ENCODE results near the gene STRN.
"Not testable (repeated sequence)": the region's sequence is repeated elsewhere in the genome, so short reads cannot be mapped to it uniquely, and the experiment has no call there.

Gene STRN

DNA sequence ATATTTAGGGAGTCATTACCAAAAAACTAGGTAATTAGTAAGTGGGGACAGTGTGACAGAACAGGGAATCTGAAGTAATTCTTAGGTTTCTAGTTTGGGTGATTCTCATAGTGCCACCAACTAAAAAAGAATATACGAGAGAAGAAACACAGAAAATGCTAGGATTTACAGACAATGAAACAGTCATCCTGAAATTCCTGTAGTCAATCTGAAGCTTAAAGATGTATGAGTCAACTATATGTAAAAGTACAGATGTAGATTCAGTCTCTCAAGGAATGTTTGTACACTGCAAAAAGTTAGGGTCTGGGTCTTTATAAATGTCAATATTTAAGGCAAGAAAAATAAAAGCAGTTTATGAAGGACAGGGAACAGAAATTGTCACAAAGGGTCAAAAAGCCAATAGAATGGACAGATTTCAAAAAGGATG, 107.0 kb downstream of the STRN start:
- Mint-ChIP-seq H3K4me3 (no peak overlapping the region), H3K36me3 (peaks cover 50% of the 10 kb centered on the region), H3K27me3 (no peaks in the 10 kb centered on the region), H3K4me1 (peaks cover 3% of the 10 kb centered on the region), H3K27ac (peak overlapping the region; percentile 3), H3K9me3 (peaks cover 3% of the 10 kb centered on the region)
- DNase-seq (ENCODE audit: low spot score in 2 of 2) (no peak), ATAC-seq (ENCODE audit: low read depth) (no peak)

DNA sequence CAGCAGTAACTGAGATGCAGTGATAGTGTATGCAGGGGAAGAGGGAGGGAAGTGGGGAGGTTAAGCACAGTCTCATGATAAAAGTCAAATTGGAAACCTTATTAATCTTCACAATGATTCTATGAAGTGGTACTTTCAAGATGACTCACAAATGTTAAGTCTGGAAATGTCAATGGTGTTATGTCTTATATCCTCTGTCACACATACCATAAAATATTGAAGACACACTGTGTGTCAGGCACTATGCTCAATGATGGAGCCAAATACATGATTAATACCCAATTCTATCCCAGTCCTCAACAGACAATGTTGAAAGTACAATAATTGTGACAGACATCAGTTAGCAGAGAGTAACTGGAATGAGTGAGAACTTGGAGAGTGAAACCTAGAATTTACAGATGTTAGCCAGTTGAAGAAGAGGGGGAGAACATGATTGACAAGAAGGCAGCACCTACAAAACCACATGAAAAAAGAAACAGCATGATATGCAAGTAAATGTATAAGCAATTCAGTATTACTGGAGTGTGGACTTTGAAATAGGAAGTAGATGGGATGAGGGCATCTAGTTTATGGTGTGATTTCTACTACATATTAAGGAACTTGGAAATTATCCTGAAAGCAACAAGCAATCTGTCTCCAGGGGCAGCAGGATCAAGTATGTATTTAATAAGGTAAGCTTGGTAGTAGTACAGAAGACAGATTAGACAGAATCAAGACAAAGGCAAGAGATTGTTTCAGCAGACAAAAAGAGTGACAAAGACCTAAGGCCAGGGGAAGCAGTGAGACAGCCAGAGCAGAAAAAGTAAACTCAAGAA, 107.6 kb downstream of the STRN start:
- H3K27me3 Mint-ChIP-seq = no peaks in the 10 kb centered on the region
- H3K36me3 Mint-ChIP-seq = peaks cover 51% of the 10 kb centered on the region
- no peak for ATAC-seq (ENCODE audit: low read depth)
- peak overlapping the region; percentile 3 for H3K27ac Mint-ChIP-seq
- DNase-seq (ENCODE audit: low spot score in 2 of 2) = no peak
- no peak overlapping the region for H3K4me3 Mint-ChIP-seq
- H3K4me1 Mint-ChIP-seq = peaks cover 3% of the 10 kb centered on the region
- peaks cover 3% of the 10 kb centered on the region for H3K9me3 Mint-ChIP-seq

GRCh38 chr2:36857713-36858112, 108.6 kb downstream of the STRN start:
- Mint-ChIP-seq H3K27me3 (no peaks in the 10 kb centered on the region), H3K4me3 (no peak overlapping the region), H3K9me3 (no peaks in the 10 kb centered on the region), H3K36me3 (peaks cover 42% of the 10 kb centered on the region), H3K4me1 (peaks cover 3% of the 10 kb centered on the region), H3K27ac (no peak overlapping the region)
- DNase-seq (ENCODE audit: low spot score in 2 of 2) = no peak
- no peak for ATAC-seq (ENCODE audit: low read depth)

- Mint-ChIP-seq H3K4me3 (no peak overlapping the region), H3K27ac (no peak overlapping the region), H3K9me3 (no peaks in the 10 kb centered on the region), H3K4me1 (peaks cover 3% of the 10 kb centered on the region), H3K27me3 (no peaks in the 10 kb centered on the region), H3K36me3 (peaks cover 42% of the 10 kb centered on the region)
- no peak for DNase-seq (ENCODE audit: low spot score in 2 of 2)
- no peak for ATAC-seq (ENCODE audit: low read depth)
Observed at GRCh38 chr2:36855429-36855828, 110.9 kb downstream of the STRN start.

- Mint-ChIP-seq H3K36me3 (peaks cover 43% of the 10 kb centered on the region), H3K9me3 (no peaks in the 10 kb centered on the region), H3K27me3 (no peaks in the 10 kb centered on the region), H3K4me3 (no peak overlapping the region), H3K27ac (peak overlapping the region; percentile 60), H3K4me1 (no peaks in the 10 kb centered on the region)
- DNase-seq (ENCODE audit: low spot score in 2 of 2) (no peak), ATAC-seq (ENCODE audit: low read depth) (no peak)
Observed at GRCh38 chr2:36854241-36854640, 112.1 kb downstream of the STRN start.

GRCh38 chr2:36849265-36849664, 117.1 kb downstream of the STRN start:
- no peak for ATAC-seq (ENCODE audit: low read depth)
- no peak for DNase-seq (ENCODE audit: low spot score in 2 of 2)
- no peaks in the 10 kb centered on the region for H3K9me3 Mint-ChIP-seq
- no peak overlapping the region for H3K27ac Mint-ChIP-seq
- no peaks in the 10 kb centered on the region for H3K4me1 Mint-ChIP-seq
- peaks cover 26% of the 10 kb centered on the region for H3K36me3 Mint-ChIP-seq
- H3K27me3 Mint-ChIP-seq = no peaks in the 10 kb centered on the region
- H3K4me3 Mint-ChIP-seq = no peak overlapping the region

DNA sequence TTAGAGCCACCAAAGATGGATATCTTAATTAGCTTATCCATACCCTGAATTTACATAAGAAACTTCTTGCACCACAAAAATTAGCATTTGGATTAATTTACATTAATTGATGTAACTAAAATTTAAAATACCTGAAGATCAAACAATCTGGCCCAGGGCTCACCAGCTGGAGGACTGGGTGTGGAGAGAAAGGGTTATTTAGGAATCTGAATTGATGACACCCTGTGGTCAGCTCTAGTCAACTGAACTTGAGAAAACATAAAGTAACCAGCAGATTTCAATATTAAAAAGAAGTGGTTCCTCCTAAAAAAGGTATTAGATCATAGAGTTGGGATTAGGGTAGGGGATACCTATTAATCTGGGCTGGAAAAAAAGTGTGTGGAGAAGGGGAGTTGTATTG, 122.5 kb downstream of the STRN start:
- Mint-ChIP-seq H3K27me3 (no peaks in the 10 kb centered on the region), H3K36me3 (peaks cover 10% of the 10 kb centered on the region), H3K27ac (no peak overlapping the region)

DNA sequence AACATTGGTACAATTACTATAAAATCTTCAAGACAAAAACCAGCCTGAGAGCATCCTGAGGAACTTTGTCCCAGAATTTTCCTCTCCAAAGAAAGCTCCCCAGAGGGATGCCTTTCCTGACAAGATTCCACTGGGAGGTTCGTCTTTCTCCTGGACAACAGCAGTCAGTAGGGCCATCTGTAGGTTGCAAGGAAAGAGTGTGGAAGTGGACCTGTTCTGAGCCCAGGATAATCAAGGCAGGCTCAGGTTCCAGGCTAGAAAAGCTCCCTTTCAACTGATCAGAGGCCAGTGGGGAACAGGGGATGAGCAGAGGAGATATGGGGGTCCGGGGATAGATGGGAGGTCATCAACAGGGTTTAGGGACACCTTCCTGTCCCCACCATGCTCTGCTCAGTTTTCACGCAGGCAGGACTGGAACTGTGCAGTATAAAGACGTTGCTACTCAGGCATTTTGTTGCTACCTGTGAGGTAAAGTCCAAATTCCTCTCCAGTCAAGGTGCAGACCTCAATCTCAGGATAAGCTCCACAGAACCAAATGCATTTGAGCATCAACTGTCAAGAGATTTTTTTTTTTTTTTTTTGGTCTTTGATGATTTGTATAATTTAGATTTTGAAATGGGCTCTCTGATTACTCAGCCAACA, 126.2 kb downstream of the STRN start:
- Mint-ChIP-seq H3K27me3 (no peaks in the 10 kb centered on the region), H3K4me3 (no peak overlapping the region), H3K4me1 (no peaks in the 10 kb centered on the region), H3K27ac (no peak overlapping the region), H3K9me3 (no peaks in the 10 kb centered on the region), H3K36me3 (peaks cover 4% of the 10 kb centered on the region)
- DNase-seq (ENCODE audit: low spot score in 2 of 2) (no peak), ATAC-seq (ENCODE audit: low read depth) (no peak)

More for the DNA sequence above, 122.5 kb downstream of the STRN start:
- no peaks in the 10 kb centered on the region for H3K9me3 Mint-ChIP-seq
- H3K4me1 Mint-ChIP-seq = no peaks in the 10 kb centered on the region
- H3K4me3 Mint-ChIP-seq = no peak overlapping the region
- no peak for ATAC-seq (ENCODE audit: low read depth)
- no peak for DNase-seq (ENCODE audit: low spot score in 2 of 2)

DNA sequence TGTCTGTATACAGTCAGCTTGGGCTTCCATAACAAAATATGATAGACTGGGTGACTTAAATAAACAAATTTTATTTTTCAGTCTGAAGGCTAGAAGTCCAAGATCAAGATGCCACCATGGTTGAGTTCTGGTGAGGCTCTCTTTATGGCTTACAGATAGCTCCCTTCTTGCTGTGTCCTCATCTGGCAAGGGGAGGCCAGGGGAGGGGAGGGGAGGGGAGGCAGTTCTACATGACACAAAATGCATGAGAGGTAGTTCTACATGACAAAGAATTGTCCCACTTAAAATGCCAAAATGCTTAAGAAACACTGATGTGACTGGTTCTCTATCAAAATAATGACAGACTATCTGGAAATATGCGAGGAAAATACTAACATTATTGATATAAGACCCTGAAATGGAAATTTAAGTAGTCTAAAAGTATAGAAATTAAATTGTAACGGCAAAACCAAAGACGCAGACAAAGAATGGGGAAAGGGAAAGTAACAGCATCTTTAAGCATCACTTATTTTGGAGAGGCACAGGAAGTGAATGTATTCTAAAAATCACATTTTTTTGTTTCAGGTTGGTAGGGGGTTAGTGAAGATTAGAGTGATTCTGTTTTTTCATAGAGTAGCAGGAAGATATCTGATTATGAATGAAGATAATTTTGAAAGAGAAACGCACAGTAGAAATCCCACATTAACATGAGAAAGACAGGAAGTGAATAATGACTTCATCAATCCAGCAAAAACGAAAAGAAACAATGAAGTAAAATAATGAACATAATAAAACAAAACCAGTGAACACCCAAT, 131.4 kb downstream of the STRN start:
- H3K27ac Mint-ChIP-seq = no peak overlapping the region
- no peaks in the 10 kb centered on the region for H3K4me1 Mint-ChIP-seq
- no peak overlapping the region for H3K4me3 Mint-ChIP-seq
- H3K27me3 Mint-ChIP-seq = no peaks in the 10 kb centered on the region
- H3K9me3 Mint-ChIP-seq = peaks cover 4% of the 10 kb centered on the region
- peaks cover 2% of the 10 kb centered on the region for H3K36me3 Mint-ChIP-seq
- DNase-seq (ENCODE audit: low spot score in 2 of 2) (no peak), ATAC-seq (ENCODE audit: low read depth) (no peak)

- DNase-seq (ENCODE audit: low spot score in 2 of 2) (no peak), ATAC-seq (ENCODE audit: low read depth) (no peak)
- Mint-ChIP-seq H3K4me1 (no peaks in the 10 kb centered on the region), H3K36me3 (peaks cover 2% of the 10 kb centered on the region), H3K4me3 (no peak overlapping the region), H3K9me3 (peaks cover 4% of the 10 kb centered on the region), H3K27me3 (no peaks in the 10 kb centered on the region), H3K27ac (no peak overlapping the region)
Observed at GRCh38 chr2:36834203-36834602, 132.1 kb downstream of the STRN start.

DNA sequence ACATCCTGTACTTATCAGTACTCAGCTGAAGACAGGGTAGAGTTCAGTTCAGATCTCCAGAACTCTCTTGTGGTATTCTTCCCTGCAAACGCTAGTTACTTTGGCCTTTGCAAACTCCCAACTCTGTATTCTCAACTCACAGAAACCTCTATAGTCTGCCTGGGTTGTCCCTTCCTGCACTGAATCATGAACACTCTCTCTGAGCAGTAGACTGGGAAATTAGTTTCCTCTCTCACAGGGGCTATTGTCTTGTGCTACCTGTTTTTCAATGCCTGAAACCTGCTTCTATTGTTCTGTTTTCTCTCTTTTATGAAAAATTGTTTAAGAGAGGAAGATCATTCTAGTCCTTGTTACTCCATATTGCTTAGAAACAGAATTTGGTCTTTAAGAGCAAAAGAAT, 135.2 kb downstream of the STRN start:
- H3K27me3 Mint-ChIP-seq = no peaks in the 10 kb centered on the region
- ATAC-seq (ENCODE audit: low read depth) (no peak), DNase-seq (ENCODE audit: low spot score in 2 of 2) (no peak)
- no peak overlapping the region for H3K27ac Mint-ChIP-seq
- peaks cover 2% of the 10 kb centered on the region for H3K36me3 Mint-ChIP-seq
- peaks cover 4% of the 10 kb centered on the region for H3K9me3 Mint-ChIP-seq
- no peaks in the 10 kb centered on the region for H3K4me1 Mint-ChIP-seq
- H3K4me3 Mint-ChIP-seq = no peak overlapping the region

DNA sequence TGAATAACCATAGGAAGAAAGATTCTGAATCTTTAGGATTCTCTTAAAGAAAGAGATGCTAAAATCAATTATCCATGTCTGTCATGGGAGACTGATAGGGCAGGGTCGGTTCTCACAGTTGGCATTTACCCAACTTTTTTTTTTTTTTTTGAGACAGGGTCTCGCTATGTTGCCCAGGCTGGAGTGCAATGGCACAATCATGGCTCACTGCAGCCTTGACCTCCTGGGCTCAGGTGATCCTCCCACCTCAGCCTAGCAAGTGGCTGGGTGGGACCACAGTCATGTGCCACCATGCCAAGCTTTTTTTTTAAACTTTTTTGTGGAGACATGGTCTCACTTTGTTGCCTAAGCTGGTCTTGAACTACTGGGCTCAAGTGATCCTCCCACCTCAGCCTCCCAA, 141.7 kb downstream of the STRN start:
- not testable (repeated sequence) for H3K9me3 Mint-ChIP-seq; H3K4me3 Mint-ChIP-seq; ATAC-seq (ENCODE audit: low read depth); DNase-seq (ENCODE audit: low spot score in 2 of 2); H3K4me1 Mint-ChIP-seq; H3K36me3 Mint-ChIP-seq; H3K27me3 Mint-ChIP-seq; H3K27ac Mint-ChIP-seq

DNA sequence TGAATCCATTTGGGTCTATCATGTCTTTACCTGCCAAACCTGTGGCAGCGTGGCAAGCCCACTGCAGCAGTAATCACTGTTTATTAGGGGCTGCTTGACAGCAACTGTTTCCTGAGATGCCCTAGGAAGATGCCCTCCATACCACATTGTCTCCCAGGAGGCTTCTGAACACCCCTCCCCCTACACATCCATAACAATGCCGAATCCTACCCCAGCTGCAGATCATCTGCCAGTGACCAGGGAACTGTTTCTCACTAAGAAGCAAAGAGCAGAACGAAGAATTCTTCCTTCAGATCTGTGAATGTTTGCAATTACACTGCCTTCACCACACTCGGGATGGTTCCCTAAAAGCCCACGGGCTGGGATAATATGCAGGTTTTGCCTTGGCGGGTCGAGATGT, 142.1 kb downstream of the STRN start:
- no peaks in the 10 kb centered on the region for H3K36me3 Mint-ChIP-seq
- H3K27me3 Mint-ChIP-seq = peaks cover 1% of the 10 kb centered on the region
- H3K4me3 Mint-ChIP-seq = no peak overlapping the region
- no peak overlapping the region for H3K27ac Mint-ChIP-seq
- DNase-seq (ENCODE audit: low spot score in 2 of 2) = no peak
- no peaks in the 10 kb centered on the region for H3K4me1 Mint-ChIP-seq
- no peaks in the 10 kb centered on the region for H3K9me3 Mint-ChIP-seq
- ATAC-seq (ENCODE audit: low read depth) = no peak

- Mint-ChIP-seq H3K27me3 (peaks cover 1% of the 10 kb centered on the region), H3K36me3 (no peaks in the 10 kb centered on the region), H3K9me3 (no peaks in the 10 kb centered on the region), H3K27ac (no peak overlapping the region), H3K4me1 (no peaks in the 10 kb centered on the region), H3K4me3 (no peak overlapping the region)
- DNase-seq (ENCODE audit: low spot score in 2 of 2) = no peak
- ATAC-seq (ENCODE audit: low read depth) = no peak
Observed at GRCh38 chr2:36823862-36824261, 142.5 kb downstream of the STRN start.

All from memory B cell (primary cell).